COR-L47 (cell line): ENCODE results near the gene GUCY1B1.

Experiments
- DNase-seq: peaks from one replicate; lab custom pipeline; 2025; lab: John Stamatoyannopoulos, UW

Gene GUCY1B1

GRCh38 chr4:155799116-155799793 lies 40.4 kb downstream of the GUCY1B1 start:
- no peak for DNase-seq

- DNase-seq: no peak
Measured at GRCh38 chr4:155799794-155800123, 40.9 kb downstream of the GUCY1B1 start.

GRCh38 chr4:155800685-155801343 lies 42.0 kb downstream of the GUCY1B1 start:
- DNase-seq: no peak

GRCh38 chr4:155802190-155802959 lies 43.6 kb downstream of the GUCY1B1 start:
- no peak for DNase-seq

- DNase-seq: no peak
Measured at GRCh38 chr4:155805016-155805415, 46.2 kb downstream of the GUCY1B1 start.

- no peak for DNase-seq
Measured at GRCh38 chr4:155807021-155807420, 48.2 kb downstream of the GUCY1B1 start.

- peak; percentile 86 for DNase-seq
Measured at GRCh38 chr4:155809835-155810234, 51.0 kb downstream of the GUCY1B1 start.

- DNase-seq: no peak
Measured at GRCh38 chr4:155811083-155811482, 52.3 kb downstream of the GUCY1B1 start.

GRCh38 chr4:155818639-155819038 lies 59.8 kb downstream of the GUCY1B1 start:
- no peak for DNase-seq

GRCh38 chr4:155819066-155819465 lies 60.2 kb downstream of the GUCY1B1 start:
- no peak for DNase-seq

GRCh38 chr4:155820887-155821518 lies 62.2 kb downstream of the GUCY1B1 start:
- no peak for DNase-seq

GRCh38 chr4:155822572-155822971 lies 63.8 kb downstream of the GUCY1B1 start:
- DNase-seq: no peak

- DNase-seq: no peak
Measured at GRCh38 chr4:155828628-155829027, 69.8 kb downstream of the GUCY1B1 start.

- DNase-seq: no peak
Measured at GRCh38 chr4:155832664-155833063, 73.8 kb downstream of the GUCY1B1 start.

GRCh38 chr4:155837203-155837796 lies 78.5 kb downstream of the GUCY1B1 start:
- no peak for DNase-seq

GRCh38 chr4:155842080-155842479 lies 83.3 kb downstream of the GUCY1B1 start:
- no peak for DNase-seq

GRCh38 chr4:155846929-155847328 lies 88.1 kb downstream of the GUCY1B1 start:
- DNase-seq: no peak

GRCh38 chr4:155849042-155849441 lies 90.2 kb downstream of the GUCY1B1 start:
- DNase-seq: no peak

GRCh38 chr4:155853189-155853588 lies 94.4 kb downstream of the GUCY1B1 start:
- DNase-seq: no peak

- no peak for DNase-seq
Measured at GRCh38 chr4:155854582-155855226, 95.9 kb downstream of the GUCY1B1 start.

- DNase-seq: no peak
Measured at GRCh38 chr4:155855897-155856296, 97.1 kb downstream of the GUCY1B1 start.
